ENCODE measurements around the gene FILIP1L. TPM values are rescaled to one million over a fixed set of nuclear protein-coding genes. Genes with fewer than 3 reads are reported as not detected.
A peak's percentile ranks its signal among the peaks of the same experiment; 100 is the strongest.

FILIP1L gene
- total RNA-seq, 4 donors from 2014 or later: 31.3 to 64.0 (median 46.5) TPM

- no peak for ATAC-seq (ENCODE audit: low FRiP score)
- TF ChIP-seq CTCF (IDR thresholded peaks at IDR 0.05): no peak
- no peak for DNase-seq (ENCODE audit: low spot score)
Measured at GRCh38 chr3:99949956-99950670, 164.2 kb downstream of the FILIP1L start.

GRCh38 chr3:99948467-99949089, 165.7 kb downstream of the FILIP1L start:
- DNase-seq (ENCODE audit: low spot score) (no peak), ATAC-seq (ENCODE audit: low FRiP score) (no peak)
- TF ChIP-seq CTCF (IDR thresholded peaks at IDR 0.05): no peak

GRCh38 chr3:99947356-99947755, 166.9 kb downstream of the FILIP1L start:
- ATAC-seq (ENCODE audit: low FRiP score) (no peak), DNase-seq (ENCODE audit: low spot score) (no peak)
- TF ChIP-seq CTCF (IDR thresholded peaks at IDR 0.05): no peak

GRCh38 chr3:99945328-99945995, 168.8 kb downstream of the FILIP1L start:
- DNase-seq (ENCODE audit: low spot score): no peak
- ATAC-seq (ENCODE audit: low FRiP score): no peak
- no peak for TF ChIP-seq CTCF (IDR thresholded peaks at IDR 0.05)

GRCh38 chr3:99943931-99944761, 170.2 kb downstream of the FILIP1L start:
- no peak for DNase-seq (ENCODE audit: low spot score)
- ATAC-seq (ENCODE audit: low FRiP score): peak; percentile 61
- no peak for TF ChIP-seq CTCF (IDR thresholded peaks at IDR 0.05)

GRCh38 chr3:99941211-99941610, 173.1 kb downstream of the FILIP1L start:
- ATAC-seq (ENCODE audit: low FRiP score): no peak
- DNase-seq (ENCODE audit: low spot score): no peak
- TF ChIP-seq CTCF (IDR thresholded peaks at IDR 0.05): no peak

Data from omental fat pad (tissue), 4 donors.